Skeletal muscle satellite cell (primary cell): ENCODE data around the gene BTG2. TPM values are rescaled to one million over a fixed set of nuclear protein-coding genes. Genes with fewer than 3 reads are reported as not detected.

Source experiments
- H3K27me3 ChIP-seq: 2 replicates; pipeline ENCODE4 v1.7.0; 2013; ENCODE audit warnings: low read length; ENCODE audit not compliant: control insufficient read depth, insufficient read depth
- H3K36me3 ChIP-seq: 2 replicates; pipeline ENCODE4 v1.7.0; 2013; ENCODE audit warnings: mild to moderate bottlenecking, control low read depth, low read length; ENCODE audit not compliant: insufficient read depth
- H3K4me1 ChIP-seq: 2 replicates; pipeline ENCODE4 v1.7.0; 2013; ENCODE audit warnings: low read length; ENCODE audit not compliant: control insufficient read depth, insufficient read depth
- H3K4me2 ChIP-seq: 2 replicates; pipeline ENCODE4 v1.7.0; 2013; ENCODE audit warnings: mild to moderate bottlenecking, low read length
- H3K4me3 ChIP-seq: 2 replicates; pipeline ENCODE4 v1.7.0; 2013; ENCODE audit warnings: low read length
- H3K9ac ChIP-seq: 2 replicates; pipeline ENCODE4 v1.7.0; 2013; ENCODE audit warnings: mild to moderate bottlenecking, low read depth, low read length, moderate library complexity
- H3K9me3 ChIP-seq: replicated peaks from 2 replicates; pipeline ENCODE4 v1.7.0; 2013; ENCODE audit warnings: mild to moderate bottlenecking, control low read depth, low read length
- small RNA-seq: library from RNA; depleted of rRNA; stranded (forward); fragments of <200 nt; gene quantifications from one replicate; pipeline ENCODE3, GENCODE V24; 2012

BTG2 gene

GRCh38 chr1:203354246-203354645 lies 48.9 kb downstream of the BTG2 start:
- no peaks in the 10 kb centered on the region for H3K4me1 ChIP-seq
- no peaks in the 10 kb centered on the region for H3K9me3 ChIP-seq
- H3K4me3 ChIP-seq, result no peak overlapping the region
- no peak overlapping the region for H3K9ac ChIP-seq
- no peaks in the 10 kb centered on the region for H3K36me3 ChIP-seq
- H3K4me2 ChIP-seq, result no peak overlapping the region
- H3K27me3 ChIP-seq, result peaks cover 79% of the 10 kb centered on the region

- Histone ChIP-seq H3K4me3 (no peak overlapping the region), H3K4me1 (no peaks in the 10 kb centered on the region), H3K9ac (no peak overlapping the region), H3K27me3 (peaks cover 89% of the 10 kb centered on the region), H3K4me2 (no peak overlapping the region), H3K36me3 (no peaks in the 10 kb centered on the region), H3K9me3 (no peaks in the 10 kb centered on the region)
Observed at GRCh38 chr1:203359010-203359571, 53.8 kb downstream of the BTG2 start.

Small RNA genes lying within 50 kb of the gene (small RNA-seq; reads per million reads assigned to genes)
- gene AL359837.1 (not detected), gene RNU6-487P (2.1 reads per million, percentile 67 among the genes with 10 or more reads in this experiment)
